Cardiac muscle cell (in vitro differentiated cells and primary cell): ENCODE data around the gene BAIAP2L2. TPM values are rescaled to one million over a fixed set of nuclear protein-coding genes. Genes with fewer than 3 reads are reported as not detected.

Experiments used
- DNase-seq, 2 donors: peaks; one replicate each; pipeline versions ENCODE4 v3.0.0 to v3.0.0-alpha.2; 2010 to 2017; ENCODE audit warnings: low read depth in 1 of 2, low spot score in 1 of 2
- H3K27ac ChIP-seq: fragments of 200-600 bp; sonication (generic); 2 replicates; pipeline ENCODE4 v1.5.1; 2016
- H3K27me3 ChIP-seq: fragments of 200-600 bp; sonication (generic); 2 replicates; pipeline ENCODE4 v1.6.0; 2016; ENCODE audit warnings: control low read depth
- H3K36me3 ChIP-seq: fragments of 200-600 bp; sonication (generic); 2 replicates; pipeline ENCODE4 v1.5.1; 2016; ENCODE audit warnings: control low read depth
- H3K4me1 ChIP-seq: fragments of 200-600 bp; sonication (generic); 2 replicates; pipeline ENCODE4 v1.8.1; 2017; ENCODE audit warnings: low read depth, mild to moderate bottlenecking, mixed run types
- H3K4me3 ChIP-seq: fragments of 200-600 bp; sonication (generic); 2 replicates; pipeline ENCODE4 v1.5.1; 2016; ENCODE audit warnings: mild to moderate bottlenecking
- H3K9me3 ChIP-seq: fragments of 200-600 bp; sonication (generic); 2 replicates; pipeline ENCODE4 v1.5.1; 2017; ENCODE audit warnings: low read depth, mild to moderate bottlenecking, control low read depth
- polyA plus RNA-seq: library from polyadenylated mRNA; unstranded; fragments of >200 nt; fragmentation: Nextera tagmentation; extraction: Ambion mirVana; gene quantifications from 2 replicates; pipeline ENCODE4 v1.2.1, GENCODE V29; 2016
- total RNA-seq: library from RNA; depleted of rRNA; stranded (reverse); fragments of >200 nt; gene quantifications from 2 replicates; pipeline ENCODE4 v1.2.3, GENCODE V29; 2016
- TF ChIP-seq, protein P1 (sequence below): IDR thresholded peaks from 2 replicates; pipeline ENCODE4 v1.5.1; 2012; ENCODE audit warnings: low read depth, mild to moderate bottlenecking, low read length

BAIAP2L2 gene
- total and polyA plus RNA-seq, 2 experiments from 2014 or later: 1.3 to 2.3 TPM

DNA sequence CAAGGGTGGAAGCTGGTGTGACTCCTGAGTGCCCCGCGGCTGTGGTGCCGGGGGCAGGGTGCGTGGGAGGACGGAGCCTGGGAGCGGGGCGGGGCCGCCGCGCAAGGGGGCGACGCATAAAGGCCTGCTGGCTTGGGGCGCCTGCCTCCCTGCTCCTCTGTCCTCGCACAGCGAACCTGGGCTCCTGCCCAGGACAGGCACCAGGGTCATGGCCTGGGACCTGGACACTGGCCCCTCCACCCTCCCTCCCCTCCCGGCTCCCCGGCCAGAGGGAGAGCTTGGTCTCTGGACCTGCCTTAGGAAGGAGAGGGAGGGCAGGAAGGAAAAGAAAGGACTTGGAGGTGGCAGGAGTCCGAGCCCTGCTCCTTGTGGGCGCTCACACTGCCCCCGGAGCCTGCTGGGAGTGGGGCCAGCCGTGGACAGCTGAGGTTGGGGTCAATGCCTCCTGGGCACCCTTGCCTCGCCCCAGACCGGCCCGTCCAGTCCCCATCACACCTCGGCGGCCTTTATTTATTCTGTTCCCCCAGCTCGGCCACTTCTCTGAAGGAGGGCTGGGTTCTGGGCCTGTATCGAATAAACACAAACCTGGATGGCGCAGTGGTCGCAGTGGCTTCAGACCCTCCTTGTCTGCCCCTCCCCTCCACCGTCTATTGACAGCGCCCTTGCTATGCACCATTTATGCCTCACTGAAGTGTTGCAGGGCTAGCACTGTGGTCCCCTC is 35.2 kb downstream of the BAIAP2L2 start:
- peaks cover 12% of the 10 kb centered on the region for H3K4me1 ChIP-seq
- DNase-seq: no peak
- peaks cover 15% of the 10 kb centered on the region for H3K36me3 ChIP-seq
- no peak overlapping the region for H3K4me3 ChIP-seq
- TF ChIP-seq, protein P1, sequence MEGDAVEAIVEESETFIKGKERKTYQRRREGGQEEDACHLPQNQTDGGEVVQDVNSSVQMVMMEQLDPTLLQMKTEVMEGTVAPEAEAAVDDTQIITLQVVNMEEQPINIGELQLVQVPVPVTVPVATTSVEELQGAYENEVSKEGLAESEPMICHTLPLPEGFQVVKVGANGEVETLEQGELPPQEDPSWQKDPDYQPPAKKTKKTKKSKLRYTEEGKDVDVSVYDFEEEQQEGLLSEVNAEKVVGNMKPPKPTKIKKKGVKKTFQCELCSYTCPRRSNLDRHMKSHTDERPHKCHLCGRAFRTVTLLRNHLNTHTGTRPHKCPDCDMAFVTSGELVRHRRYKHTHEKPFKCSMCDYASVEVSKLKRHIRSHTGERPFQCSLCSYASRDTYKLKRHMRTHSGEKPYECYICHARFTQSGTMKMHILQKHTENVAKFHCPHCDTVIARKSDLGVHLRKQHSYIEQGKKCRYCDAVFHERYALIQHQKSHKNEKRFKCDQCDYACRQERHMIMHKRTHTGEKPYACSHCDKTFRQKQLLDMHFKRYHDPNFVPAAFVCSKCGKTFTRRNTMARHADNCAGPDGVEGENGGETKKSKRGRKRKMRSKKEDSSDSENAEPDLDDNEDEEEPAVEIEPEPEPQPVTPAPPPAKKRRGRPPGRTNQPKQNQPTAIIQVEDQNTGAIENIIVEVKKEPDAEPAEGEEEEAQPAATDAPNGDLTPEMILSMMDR: no peak
- H3K27ac ChIP-seq: no peak overlapping the region
- peaks cover 3% of the 10 kb centered on the region for H3K27me3 ChIP-seq
- H3K9me3 ChIP-seq: no peaks in the 10 kb centered on the region

DNA sequence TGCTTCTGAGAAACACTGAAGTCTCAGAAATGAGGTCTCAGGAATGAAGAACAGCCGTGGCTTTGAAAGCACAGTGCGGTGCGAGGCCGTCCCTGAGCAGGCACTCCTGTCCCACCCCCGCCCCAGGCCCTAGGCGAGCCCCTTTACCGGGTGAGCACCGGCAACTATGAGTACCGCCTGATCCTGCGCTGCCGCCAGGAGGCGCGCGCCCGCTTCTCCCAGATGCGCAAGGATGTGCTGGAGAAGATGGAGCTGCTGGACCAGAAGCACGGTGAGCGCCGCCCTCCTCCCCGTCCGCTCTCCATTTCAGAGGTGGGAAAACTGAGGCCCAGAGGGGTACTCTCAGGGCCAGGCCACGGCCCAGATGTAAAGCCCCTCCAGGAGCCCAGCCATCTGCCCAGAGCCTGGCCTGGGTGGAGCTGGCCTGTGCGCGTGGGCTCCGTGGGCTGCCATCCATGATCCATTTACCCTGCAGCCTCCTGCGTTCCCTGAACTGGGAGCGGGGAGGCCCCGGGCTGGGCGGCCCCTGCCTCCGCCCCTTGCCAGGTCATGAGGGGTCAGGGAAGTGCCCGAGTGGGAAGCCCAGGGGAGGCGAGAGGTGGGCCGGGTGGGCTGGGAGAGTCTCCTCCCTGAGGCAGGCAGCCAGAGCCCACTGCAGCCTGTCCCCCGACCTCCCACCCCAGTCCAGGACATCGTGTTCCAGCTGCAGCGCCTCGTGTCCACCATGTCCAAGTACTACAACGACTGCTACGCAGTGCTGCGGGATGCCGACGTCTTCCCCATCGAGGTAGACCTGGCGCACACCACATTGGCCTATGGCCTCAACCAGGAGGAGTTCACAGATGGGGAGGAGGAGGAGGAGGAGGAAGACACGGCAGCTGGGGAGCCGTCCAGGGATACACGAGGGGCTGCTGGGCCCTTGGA is 36.0 kb downstream of the BAIAP2L2 start:
- Histone ChIP-seq H3K36me3 (peaks cover 15% of the 10 kb centered on the region), H3K27ac (no peak overlapping the region), H3K4me3 (no peak overlapping the region), H3K4me1 (peaks cover 20% of the 10 kb centered on the region), H3K27me3 (no peaks in the 10 kb centered on the region), H3K9me3 (no peaks in the 10 kb centered on the region)
- DNase-seq: peak in 1 of 2 donors; percentile 60
- TF ChIP-seq, protein P1: peak; percentile 67

DNA sequence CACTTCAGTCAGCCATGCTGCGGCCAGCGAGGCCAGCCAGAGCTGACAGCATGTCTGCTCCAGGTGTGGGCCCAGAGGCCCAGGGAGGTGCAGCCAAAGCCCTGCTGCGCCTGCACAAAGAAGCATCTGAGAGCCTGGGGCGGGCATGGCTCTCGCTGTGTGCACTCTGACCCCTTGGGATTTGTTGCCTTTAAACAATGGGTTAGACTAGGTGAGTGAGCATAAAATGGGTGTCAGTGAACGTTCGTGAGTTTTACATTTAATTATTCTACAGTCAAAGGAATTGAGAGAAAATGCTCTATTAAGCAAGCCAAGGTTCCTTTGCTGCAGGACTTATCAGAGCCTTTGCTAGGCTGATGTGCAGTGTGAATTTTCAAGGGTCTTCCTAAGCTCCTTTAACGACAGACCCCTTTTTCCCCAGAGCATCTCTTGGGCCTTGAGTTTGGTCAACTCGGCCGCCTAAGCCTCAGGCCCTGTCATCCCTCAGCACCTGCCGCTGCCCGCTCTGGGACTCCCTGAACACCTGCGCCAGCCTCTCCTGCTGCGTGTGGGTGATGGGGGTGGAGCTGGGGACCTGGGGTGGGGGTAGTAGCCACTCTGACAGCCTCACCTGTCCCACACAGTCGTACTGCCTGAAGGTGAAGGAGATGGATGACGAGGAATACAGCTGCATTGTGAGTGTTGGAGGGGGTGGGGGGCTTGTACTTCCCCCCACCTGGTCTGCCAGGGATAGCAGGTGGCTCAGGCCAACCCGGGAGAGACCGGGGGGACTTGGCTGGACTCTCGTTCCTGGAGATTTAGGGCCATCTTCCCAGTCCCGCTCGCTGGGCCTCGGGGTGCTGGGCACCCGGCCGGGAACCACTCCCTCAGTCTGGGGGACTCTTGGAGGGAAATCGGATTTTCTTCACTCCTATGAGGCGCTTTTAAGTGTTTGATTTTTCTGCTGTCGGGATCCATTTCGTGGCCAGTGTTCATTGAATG is 37.0 kb downstream of the BAIAP2L2 start:
- Histone ChIP-seq H3K4me3 (no peak overlapping the region), H3K9me3 (no peaks in the 10 kb centered on the region), H3K27me3 (no peaks in the 10 kb centered on the region), H3K4me1 (peaks cover 30% of the 10 kb centered on the region), H3K27ac (no peak overlapping the region), H3K36me3 (peaks cover 15% of the 10 kb centered on the region)
- no peak for DNase-seq
- TF ChIP-seq, protein P1: no peak

DNA sequence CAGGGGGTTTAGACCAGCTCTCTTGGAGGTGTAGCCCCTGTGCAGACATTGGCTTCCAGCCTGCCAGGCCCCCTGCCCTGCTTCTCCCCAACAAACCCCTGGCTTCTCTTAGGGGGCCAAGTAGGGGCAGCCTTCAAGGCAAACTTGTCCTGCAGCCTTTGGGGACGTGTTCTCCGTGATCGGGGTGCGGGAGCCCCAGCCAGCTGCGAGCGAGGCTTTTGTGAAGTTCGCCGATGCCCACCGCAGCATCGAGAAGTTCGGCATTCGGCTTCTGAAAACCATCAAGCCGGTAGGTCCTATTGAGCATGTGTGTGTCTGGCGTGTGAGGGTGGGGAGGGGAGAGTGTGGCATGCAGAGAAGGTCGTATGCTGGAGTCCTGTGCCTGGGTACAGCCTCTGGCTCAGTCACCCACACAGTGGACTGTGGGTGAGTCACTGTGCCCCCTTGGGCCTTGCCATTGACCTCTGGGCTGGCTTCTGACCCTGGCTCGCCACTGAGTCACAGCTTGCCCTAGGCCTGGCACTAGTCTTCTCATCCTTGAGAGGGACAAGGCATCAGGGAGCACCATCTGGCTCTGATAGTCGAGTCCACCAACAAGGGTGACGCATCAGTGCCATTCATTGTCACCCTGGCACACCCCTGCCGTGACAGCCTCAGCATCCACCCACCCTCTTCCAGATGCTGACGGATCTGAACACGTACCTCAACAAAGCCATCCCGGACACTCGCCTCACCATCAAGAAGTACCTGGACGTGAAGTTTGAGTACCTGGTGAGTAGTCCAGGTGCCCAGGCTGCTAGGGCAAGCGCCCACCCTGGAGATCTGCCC is 37.9 kb downstream of the BAIAP2L2 start:
- peaks cover 34% of the 10 kb centered on the region for H3K4me1 ChIP-seq
- TF ChIP-seq, protein P1: no peak
- H3K27me3 ChIP-seq: no peaks in the 10 kb centered on the region
- no peak for DNase-seq
- peaks cover 15% of the 10 kb centered on the region for H3K36me3 ChIP-seq
- no peak overlapping the region for H3K27ac ChIP-seq
- H3K4me3 ChIP-seq: no peak overlapping the region
- H3K9me3 ChIP-seq: no peaks in the 10 kb centered on the region
